Hematopoietic multipotent progenitor cell (in vitro differentiated cells): Measurements from ENCODE around the gene GTF2H2C_2.
"Not testable (repeated sequence)": the region's sequence is repeated elsewhere in the genome, so short reads cannot be mapped to it uniquely, and the experiment has no call there.

Experiments
- DNase-seq, 3 donors: peaks; one replicate each; pipeline ENCODE4 v3.0.0-alpha.2; 2011 to 2015; ENCODE audit warnings: low read depth in 2 of 3, low spot score in 2 of 3

GTF2H2C_2 gene

DNA sequence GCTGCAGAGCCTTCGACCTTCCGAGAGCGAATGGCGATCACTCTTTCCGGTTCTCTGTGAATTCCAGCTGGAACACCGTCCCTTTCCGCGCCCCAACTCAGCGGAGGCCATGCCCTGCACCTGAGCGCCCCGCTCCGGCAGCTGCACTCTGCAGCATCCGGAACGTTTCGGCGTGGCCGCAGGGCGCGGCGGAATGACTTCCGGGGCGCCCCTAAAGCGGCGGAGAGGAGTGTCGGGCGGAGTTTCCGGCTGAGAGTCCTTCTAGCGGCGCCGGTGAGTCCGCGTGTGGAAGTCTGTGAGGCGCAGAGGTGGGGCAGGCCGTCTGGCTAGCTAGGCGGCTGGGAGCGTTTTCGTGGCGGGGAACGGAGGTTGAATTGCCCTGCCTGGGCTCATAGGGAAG, at the start of gene GTF2H2C_2:
Gene GTF2H2C_2, plus strand, starts transcription at position 252 of the 400 bp plus-strand sequence.
- not testable (repeated sequence) for DNase-seq

DNA sequence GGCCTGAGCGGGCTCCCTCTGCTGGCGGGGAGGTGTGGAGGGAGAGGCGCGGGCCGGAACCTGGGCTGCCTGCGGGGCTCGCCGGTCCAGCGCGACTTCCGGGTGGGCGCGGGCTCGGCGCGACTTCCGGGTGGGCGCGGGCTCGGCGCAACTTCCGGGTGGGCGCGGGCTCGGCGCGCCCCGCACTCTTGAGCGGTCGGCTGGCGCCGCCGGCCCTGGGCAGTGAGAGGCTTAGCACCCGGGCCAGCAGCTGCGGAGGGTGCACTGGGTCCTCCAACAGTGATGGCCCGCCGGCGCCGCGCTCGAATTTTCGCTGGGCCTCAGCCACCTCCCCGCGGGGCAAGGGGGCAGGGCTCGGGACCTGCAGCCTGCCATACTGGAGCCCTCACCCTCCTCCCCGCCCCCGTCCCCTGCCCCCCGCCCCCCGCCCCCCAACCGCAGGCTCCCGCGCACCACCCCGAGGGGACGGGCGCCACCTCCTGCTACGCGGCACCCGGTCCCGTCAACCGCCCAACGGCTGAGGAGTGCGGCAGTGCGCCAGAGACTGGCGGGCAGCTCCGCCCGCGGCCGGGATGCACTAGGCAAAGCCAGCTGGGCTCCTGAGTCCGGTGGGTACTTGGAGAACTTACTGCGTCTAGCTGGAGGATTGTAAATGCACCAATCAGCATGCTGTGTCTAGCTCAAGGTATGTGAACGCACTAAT, 14.0 kb upstream of the GTF2H2C_2 start:
- DNase-seq, result not testable (repeated sequence)

- not testable (repeated sequence) for DNase-seq
Measured at GRCh38 chr5:70421322-70421721, 6.2 kb downstream of the GTF2H2C_2 start.

GRCh38 chr5:70423215-70423614, 8.0 kb downstream of the GTF2H2C_2 start:
- not testable (repeated sequence) for DNase-seq

GRCh38 chr5:70438518-70438917, 23.4 kb downstream of the GTF2H2C_2 start:
- DNase-seq, result not testable (repeated sequence)

DNA sequence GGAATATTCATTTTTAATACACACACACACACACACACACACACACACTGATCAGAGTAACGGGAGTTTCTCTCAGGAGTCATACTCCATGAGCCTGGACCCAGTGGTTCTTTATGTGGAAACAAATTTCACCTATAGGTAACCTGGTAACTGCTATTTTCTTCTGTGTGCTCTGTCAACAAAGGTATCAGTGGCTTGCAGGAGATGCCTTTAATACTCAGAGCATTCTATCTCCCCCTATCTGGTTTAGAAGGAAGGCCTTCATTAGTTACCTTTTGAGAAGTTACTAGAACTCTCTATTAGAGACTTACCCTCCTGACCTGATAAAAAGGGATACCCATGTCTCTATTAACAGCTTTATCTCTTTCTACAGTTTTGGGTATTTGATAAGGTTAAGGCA, 34.4 kb downstream of the GTF2H2C_2 start:
- not testable (repeated sequence) for DNase-seq

DNA sequence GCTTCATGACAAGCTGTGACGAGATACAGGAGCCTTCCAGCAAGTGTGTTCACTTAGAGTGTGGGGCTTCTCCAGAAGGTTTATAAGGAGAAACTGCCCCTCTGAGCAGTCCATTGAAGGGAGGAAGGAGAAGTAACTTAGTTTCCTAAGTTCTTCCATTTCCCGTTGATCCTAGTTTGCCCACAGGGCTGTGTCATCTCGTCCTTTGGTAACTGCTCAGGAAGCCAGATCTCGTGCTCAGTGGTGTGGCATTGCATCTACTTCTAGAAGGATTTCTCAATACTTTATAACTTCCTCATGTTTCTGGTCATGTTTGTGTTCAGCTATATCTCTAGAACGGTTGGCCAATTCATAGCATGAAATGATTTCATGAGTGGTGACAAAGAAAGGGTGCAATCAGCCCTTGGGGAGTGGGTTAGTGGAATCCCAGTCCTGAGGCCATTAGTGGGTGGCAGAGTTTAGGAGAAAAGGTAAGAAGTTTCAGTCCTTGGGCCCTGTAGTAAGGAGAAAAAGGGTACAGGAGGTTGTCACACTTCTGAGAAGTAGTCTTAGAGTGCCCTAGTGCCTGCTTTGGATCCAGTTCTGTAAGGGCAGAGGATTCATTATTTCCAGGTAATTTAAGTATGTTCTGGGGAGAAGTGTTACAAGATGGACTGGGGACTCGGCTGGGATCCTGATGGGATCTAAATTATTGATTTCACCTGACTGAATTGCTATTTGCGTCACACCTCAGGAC, 36.2 kb downstream of the GTF2H2C_2 start:
- not testable (repeated sequence) for DNase-seq

- not testable (repeated sequence) for DNase-seq
Measured at GRCh38 chr5:70457093-70457492, 41.9 kb downstream of the GTF2H2C_2 start.

DNA sequence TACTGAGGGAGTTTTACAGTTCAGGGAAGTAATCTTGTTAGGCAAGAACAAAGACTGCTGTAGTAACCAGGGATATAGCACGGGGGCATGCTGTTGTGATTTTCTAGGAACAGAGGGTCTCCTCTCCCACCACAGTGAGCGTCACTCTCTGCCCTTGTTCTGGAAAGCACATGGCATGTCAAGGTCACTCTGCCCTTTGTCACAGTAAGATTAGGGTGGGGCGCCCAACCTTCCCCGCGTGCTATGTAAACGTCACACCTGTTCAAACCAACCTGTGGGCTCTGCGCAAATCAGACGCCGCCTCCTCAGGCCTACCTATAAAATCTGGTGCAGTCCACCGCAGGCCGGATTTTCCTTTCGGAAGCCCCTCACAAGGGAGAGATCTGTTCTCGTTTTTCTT, 44.0 kb downstream of the GTF2H2C_2 start:
- not testable (repeated sequence) for DNase-seq

DNA sequence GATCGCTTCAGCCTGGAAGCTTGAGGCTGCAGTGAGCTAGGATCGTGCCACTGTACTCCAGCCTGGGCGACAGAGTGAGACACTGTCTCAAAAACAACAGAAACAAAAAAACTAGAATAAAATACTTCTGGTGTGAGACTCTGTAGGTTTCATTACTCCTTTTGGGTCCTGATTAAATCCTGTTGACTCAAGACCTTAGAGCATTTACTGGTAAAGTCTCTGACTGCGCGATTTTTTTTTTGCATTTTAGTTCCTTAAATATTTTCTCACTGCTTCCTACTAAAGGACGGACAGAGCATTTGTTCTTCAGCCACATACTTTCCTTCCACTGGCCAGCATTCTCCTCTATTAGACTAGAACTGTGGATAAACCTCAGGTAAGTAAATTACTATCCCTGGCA, 46.8 kb downstream of the GTF2H2C_2 start:
- DNase-seq, result not testable (repeated sequence)

DNA sequence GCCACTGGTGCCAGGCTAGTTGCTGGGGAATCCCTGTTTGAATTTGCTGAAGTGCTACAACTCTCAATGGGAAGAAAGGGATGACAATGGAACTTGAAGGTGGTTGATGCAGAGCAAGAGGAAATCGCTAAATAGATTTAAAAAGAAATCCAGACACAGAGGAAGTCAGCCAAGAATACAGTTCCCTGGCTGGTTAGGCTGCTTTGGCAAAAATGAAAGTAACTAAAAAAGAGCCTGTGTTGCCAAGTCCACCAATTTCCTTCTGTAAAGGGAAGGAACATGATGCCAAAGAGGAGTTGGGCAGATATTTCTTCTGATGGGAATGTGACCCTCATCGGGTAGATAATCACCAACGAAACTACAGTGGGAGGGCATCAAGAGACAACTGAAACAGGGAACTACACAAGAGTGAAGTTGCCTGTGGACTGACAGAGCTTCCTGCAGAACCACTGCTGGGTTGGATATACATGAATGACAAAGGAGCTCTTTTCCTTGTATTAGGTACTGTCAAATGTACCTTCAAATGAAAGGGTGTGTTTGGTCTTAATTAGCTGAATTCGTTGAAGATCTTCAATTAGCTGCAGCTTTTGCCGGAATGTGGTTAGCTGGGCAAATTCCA, 49.0 kb downstream of the GTF2H2C_2 start:
- not testable (repeated sequence) for DNase-seq

DNA sequence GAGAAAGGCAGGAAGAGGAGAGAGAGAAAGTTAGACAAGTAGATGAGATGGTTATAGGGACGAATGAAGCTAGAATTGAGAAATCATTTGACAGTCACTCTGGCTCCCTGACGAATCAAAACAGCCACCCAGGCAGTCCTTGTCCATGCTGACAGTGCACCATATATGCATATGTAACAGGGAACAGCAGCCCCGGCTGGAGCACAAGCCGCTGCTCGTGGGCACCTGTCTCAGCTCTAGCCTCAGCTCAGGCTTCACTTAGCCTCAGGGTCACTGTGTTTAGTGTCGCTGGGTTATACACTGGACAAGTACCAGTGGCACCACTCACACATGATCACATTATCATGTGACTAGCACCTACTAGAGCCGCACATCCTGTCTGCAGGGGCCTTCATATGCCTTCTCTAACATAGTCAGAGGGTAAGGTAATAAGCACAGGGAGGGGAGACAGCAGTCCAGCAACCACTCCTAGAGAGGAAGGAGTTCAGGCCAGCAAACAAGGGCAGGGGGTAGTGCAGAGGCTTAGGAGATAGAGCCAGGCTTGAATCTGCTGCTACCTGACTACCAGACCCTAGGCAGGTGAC, 54.9 kb downstream of the GTF2H2C_2 start:
- DNase-seq, result not testable (repeated sequence)
